ENCODE measurements around the gene SUCLA2.

Gene SUCLA2

GRCh38 chr13:47997384-47997783 lies 3.7 kb downstream of the SUCLA2 start:
- peaks cover 29% of the 10 kb centered on the region for H3K4me1 ChIP-seq (ENCODE audit: insufficient read depth, low read length)
- H3K27ac ChIP-seq (ENCODE audit: low read length): no peak overlapping the region
- ATAC-seq (ENCODE audit: insufficient read depth, low read depth): no peak
- no peaks in the 10 kb centered on the region for H3K27me3 ChIP-seq (ENCODE audit: insufficient read depth, low read length, poor library complexity)
- no peaks in the 10 kb centered on the region for H3K9me3 ChIP-seq (ENCODE audit: insufficient read depth, low read length, severe bottlenecking)
- H3K79me2 ChIP-seq (ENCODE audit: insufficient read depth, low read length): peaks cover 65% of the 10 kb centered on the region
- no peak overlapping the region for H3K4me2 ChIP-seq (ENCODE audit: insufficient read depth, low read length)
- H2AFZ ChIP-seq (ENCODE audit: low read depth, low read length): no peak overlapping the region
- H3K36me3 ChIP-seq (ENCODE audit: insufficient read depth, low read length): peaks cover 34% of the 10 kb centered on the region
- no peak for DNase-seq
- no peak overlapping the region for H3K4me3 ChIP-seq (ENCODE audit: low read depth in 1 of 2, low read length in 2 of 2)
- H3K9ac ChIP-seq (ENCODE audit: low read depth, low read length): no peak overlapping the region
- TF ChIP-seq EZH2 (IDR thresholded peaks at IDR 0.05; ENCODE audit: borderline replicate concordance, low read depth, low read length, severe bottlenecking) (no peak), CTCF (IDR thresholded peaks at IDR 0.05; ENCODE audit: borderline replicate concordance, extremely low read depth, low read length, poor library complexity, severe bottlenecking) (no peak)
- H4K20me1 ChIP-seq (ENCODE audit: insufficient read depth, low read length): peaks cover 3% of the 10 kb centered on the region; the same call in 1 of the 2 replicates

- Histone ChIP-seq H3K27me3 (ENCODE audit: insufficient read depth, low read length, poor library complexity) (no peaks in the 10 kb centered on the region), H3K4me3 (ENCODE audit: low read depth in 1 of 2, low read length in 2 of 2) (no peak overlapping the region), H2AFZ (ENCODE audit: low read depth, low read length) (no peak overlapping the region), H3K27ac (ENCODE audit: low read length) (no peak overlapping the region), H4K20me1 (ENCODE audit: insufficient read depth, low read length) (peaks cover 4% of the 10 kb centered on the region; the same call in 1 of the 2 replicates), H3K9me3 (ENCODE audit: insufficient read depth, low read length, severe bottlenecking) (no peaks in the 10 kb centered on the region), H3K9ac (ENCODE audit: low read depth, low read length) (no peak overlapping the region), H3K4me1 (ENCODE audit: insufficient read depth, low read length) (no peaks in the 10 kb centered on the region), H3K79me2 (ENCODE audit: insufficient read depth, low read length) (peaks cover 51% of the 10 kb centered on the region), H3K4me2 (ENCODE audit: insufficient read depth, low read length) (no peak overlapping the region), H3K36me3 (ENCODE audit: insufficient read depth, low read length) (peaks cover 70% of the 10 kb centered on the region)
- ATAC-seq (ENCODE audit: insufficient read depth, low read depth): no peak
- DNase-seq: no peak
- no peak for TF ChIP-seq EZH2 (IDR thresholded peaks at IDR 0.05; ENCODE audit: borderline replicate concordance, low read depth, low read length, severe bottlenecking)
- no peak for TF ChIP-seq CTCF (IDR thresholded peaks at IDR 0.05; ENCODE audit: borderline replicate concordance, extremely low read depth, low read length, poor library complexity, severe bottlenecking)
Measured at GRCh38 chr13:47991859-47992258, 9.2 kb downstream of the SUCLA2 start.

GRCh38 chr13:47990920-47991466 lies 10.1 kb downstream of the SUCLA2 start:
- Histone ChIP-seq H3K9ac (ENCODE audit: low read depth, low read length) (no peak overlapping the region), H3K4me1 (ENCODE audit: insufficient read depth, low read length) (no peaks in the 10 kb centered on the region), H3K79me2 (ENCODE audit: insufficient read depth, low read length) (peaks cover 44% of the 10 kb centered on the region), H3K4me2 (ENCODE audit: insufficient read depth, low read length) (no peak overlapping the region), H2AFZ (ENCODE audit: low read depth, low read length) (no peak overlapping the region), H4K20me1 (ENCODE audit: insufficient read depth, low read length) (peaks cover 4% of the 10 kb centered on the region; the same call in 1 of the 2 replicates), H3K9me3 (ENCODE audit: insufficient read depth, low read length, severe bottlenecking) (no peaks in the 10 kb centered on the region), H3K27ac (ENCODE audit: low read length) (no peak overlapping the region), H3K36me3 (ENCODE audit: insufficient read depth, low read length) (peaks cover 71% of the 10 kb centered on the region), H3K4me3 (ENCODE audit: low read depth in 1 of 2, low read length in 2 of 2) (no peak overlapping the region), H3K27me3 (ENCODE audit: insufficient read depth, low read length, poor library complexity) (no peaks in the 10 kb centered on the region)
- DNase-seq (no peak), ATAC-seq (ENCODE audit: insufficient read depth, low read depth) (no peak)
- TF ChIP-seq CTCF (IDR thresholded peaks at IDR 0.05; ENCODE audit: borderline replicate concordance, extremely low read depth, low read length, poor library complexity, severe bottlenecking): no peak
- no peak for TF ChIP-seq EZH2 (IDR thresholded peaks at IDR 0.05; ENCODE audit: borderline replicate concordance, low read depth, low read length, severe bottlenecking)
